ENCODE data around the gene CTAG1B. TPM values are rescaled to one million over a fixed set of nuclear protein-coding genes. Genes with fewer than 3 reads are reported as not detected.

Gene CTAG1B
- total RNA-seq, 4 donors from 2014 or later = 0.46 TPM; not detected in 3

DNA sequence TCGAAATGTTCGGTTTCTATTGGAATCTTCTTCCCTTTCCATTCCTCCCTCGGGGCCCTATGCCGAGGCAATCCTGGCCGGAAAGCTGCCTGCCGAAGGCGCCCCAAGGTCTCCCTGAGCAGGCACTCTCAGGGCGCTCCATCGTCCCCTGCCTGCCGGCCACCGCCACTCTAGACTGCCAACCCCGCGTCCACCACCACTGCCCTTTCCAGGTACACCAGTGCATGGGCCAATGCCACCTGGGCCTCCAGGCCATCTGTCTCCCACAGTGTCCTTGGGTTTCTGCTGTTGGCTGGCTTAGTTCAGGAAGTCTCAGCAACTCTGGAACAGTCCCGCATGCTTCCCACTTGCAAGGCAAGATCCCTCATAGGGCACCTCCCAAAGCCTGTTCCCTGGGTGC lies 19.6 kb downstream of the CTAG1B start:
- DNase-seq = no peak
- no peaks in the 10 kb centered on the region for H3K36me3 ChIP-seq
- intact Hi-C loops (cut with DNase I; ENCODE audit: low total_unique reads) = no loop called here
- H3K27me3 ChIP-seq = no peaks in the 10 kb centered on the region
- H3K27ac ChIP-seq = no peak overlapping the region
- TF ChIP-seq, protein P1, sequence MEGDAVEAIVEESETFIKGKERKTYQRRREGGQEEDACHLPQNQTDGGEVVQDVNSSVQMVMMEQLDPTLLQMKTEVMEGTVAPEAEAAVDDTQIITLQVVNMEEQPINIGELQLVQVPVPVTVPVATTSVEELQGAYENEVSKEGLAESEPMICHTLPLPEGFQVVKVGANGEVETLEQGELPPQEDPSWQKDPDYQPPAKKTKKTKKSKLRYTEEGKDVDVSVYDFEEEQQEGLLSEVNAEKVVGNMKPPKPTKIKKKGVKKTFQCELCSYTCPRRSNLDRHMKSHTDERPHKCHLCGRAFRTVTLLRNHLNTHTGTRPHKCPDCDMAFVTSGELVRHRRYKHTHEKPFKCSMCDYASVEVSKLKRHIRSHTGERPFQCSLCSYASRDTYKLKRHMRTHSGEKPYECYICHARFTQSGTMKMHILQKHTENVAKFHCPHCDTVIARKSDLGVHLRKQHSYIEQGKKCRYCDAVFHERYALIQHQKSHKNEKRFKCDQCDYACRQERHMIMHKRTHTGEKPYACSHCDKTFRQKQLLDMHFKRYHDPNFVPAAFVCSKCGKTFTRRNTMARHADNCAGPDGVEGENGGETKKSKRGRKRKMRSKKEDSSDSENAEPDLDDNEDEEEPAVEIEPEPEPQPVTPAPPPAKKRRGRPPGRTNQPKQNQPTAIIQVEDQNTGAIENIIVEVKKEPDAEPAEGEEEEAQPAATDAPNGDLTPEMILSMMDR (IDR thresholded peaks at IDR 0.05) = no peak
- no peak overlapping the region for H3K4me3 ChIP-seq
- no peaks in the 10 kb centered on the region for H3K4me1 ChIP-seq
- H3K9me3 ChIP-seq = no peaks in the 10 kb centered on the region

DNA sequence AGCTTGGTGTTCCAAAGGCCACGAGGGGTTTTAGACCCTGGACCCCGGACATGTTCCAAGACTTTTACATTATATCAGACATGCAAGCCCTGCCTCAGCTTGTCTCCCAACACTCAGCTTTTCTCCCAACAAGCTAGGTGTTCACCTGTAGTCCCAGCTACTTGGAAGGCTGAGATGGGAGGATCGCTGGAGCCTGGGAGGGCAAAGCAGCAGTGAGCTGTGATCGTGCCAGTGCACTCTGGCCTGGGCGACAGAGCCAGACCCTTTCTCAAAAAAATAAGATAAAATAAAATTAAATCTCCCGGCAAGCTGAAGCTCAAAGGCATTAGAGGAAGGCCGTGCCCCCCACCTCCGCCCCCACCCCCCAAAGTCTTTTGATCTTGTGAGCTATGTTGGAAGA lies 20.4 kb downstream of the CTAG1B start:
- Histone ChIP-seq H3K9me3 (no peaks in the 10 kb centered on the region), H3K4me1 (no peaks in the 10 kb centered on the region), H3K4me3 (no peak overlapping the region), H3K27ac (no peak overlapping the region), H3K36me3 (no peaks in the 10 kb centered on the region), H3K27me3 (no peaks in the 10 kb centered on the region)
- no peak for DNase-seq
- TF ChIP-seq, protein P1 (IDR thresholded peaks at IDR 0.05) = no peak
- TF ChIP-seq POLR2A (IDR thresholded peaks at IDR 0.05) = no peak
- intact Hi-C loops (cut with DNase I; ENCODE audit: low total_unique reads) = no loop called here

DNA sequence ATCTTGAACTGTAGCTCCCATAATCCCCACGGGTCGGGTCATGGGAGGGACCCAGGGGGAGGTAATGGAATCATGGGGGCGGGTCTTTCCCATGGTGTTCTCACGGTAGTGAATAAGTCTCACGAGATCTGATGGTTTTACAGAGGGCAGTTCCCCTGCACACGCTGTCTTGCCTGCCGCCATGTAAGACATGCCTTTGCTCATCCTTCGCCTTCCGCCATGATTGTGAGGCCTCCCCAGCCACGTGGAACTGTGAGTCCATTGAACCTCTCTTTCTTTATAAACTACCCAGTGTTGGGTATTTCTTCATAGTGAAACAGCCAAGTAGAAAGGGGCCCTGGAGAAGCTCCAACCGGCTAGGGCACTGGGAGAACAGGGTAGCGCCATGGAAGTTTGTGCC lies 21.9 kb downstream of the CTAG1B start:
- Histone ChIP-seq H3K4me1 (no peaks in the 10 kb centered on the region), H3K27ac (no peak overlapping the region), H3K9me3 (no peaks in the 10 kb centered on the region), H3K36me3 (no peaks in the 10 kb centered on the region), H3K4me3 (no peak overlapping the region), H3K27me3 (no peaks in the 10 kb centered on the region)
- DNase-seq = no peak
- intact Hi-C loops (cut with DNase I; ENCODE audit: low total_unique reads) = no loop called here
- TF ChIP-seq POLR2A (IDR thresholded peaks at IDR 0.05) = no peak
- TF ChIP-seq, protein P1 (IDR thresholded peaks at IDR 0.05) = no peak

DNA sequence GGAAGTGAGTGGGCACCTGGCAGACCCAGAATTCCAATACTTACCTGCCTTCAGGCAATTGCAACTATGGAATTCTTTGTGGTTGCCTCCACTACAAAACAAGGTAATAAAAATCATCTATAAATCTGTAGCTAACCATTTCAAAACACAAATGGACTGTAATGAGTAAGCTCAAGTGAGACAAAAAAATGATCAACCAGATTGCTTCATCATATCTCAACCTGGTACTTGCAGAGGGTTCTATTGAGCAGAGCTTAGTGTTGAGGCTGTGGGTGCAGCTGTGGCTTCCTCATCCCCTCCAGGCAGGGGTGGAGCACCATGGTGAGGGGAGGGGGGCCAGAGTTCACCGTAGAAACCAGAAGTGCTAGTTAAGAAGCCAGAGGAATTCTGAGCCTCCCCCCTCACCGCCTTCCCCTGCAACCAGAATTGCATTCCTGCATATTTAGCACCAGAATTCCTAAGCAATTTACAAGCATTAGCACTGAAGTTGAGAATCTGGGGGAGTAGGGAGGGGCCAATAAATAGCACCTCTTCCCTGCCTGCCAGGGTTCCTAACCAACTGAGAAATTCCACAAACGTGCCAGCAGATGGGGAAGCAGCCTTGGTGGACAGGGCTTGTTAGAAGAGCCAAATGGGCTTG lies 22.7 kb downstream of the CTAG1B start:
- no peak for TF ChIP-seq POLR2A (IDR thresholded peaks at IDR 0.05)
- TF ChIP-seq, protein P1 (IDR thresholded peaks at IDR 0.05) = no peak
- H3K27ac ChIP-seq = no peak overlapping the region
- intact Hi-C loops (cut with DNase I; ENCODE audit: low total_unique reads) = no loop called here
- no peak for DNase-seq
- H3K27me3 ChIP-seq = no peaks in the 10 kb centered on the region
- H3K4me3 ChIP-seq = no peak overlapping the region
- H3K36me3 ChIP-seq = no peaks in the 10 kb centered on the region
- no peaks in the 10 kb centered on the region for H3K4me1 ChIP-seq
- no peaks in the 10 kb centered on the region for H3K9me3 ChIP-seq

DNA sequence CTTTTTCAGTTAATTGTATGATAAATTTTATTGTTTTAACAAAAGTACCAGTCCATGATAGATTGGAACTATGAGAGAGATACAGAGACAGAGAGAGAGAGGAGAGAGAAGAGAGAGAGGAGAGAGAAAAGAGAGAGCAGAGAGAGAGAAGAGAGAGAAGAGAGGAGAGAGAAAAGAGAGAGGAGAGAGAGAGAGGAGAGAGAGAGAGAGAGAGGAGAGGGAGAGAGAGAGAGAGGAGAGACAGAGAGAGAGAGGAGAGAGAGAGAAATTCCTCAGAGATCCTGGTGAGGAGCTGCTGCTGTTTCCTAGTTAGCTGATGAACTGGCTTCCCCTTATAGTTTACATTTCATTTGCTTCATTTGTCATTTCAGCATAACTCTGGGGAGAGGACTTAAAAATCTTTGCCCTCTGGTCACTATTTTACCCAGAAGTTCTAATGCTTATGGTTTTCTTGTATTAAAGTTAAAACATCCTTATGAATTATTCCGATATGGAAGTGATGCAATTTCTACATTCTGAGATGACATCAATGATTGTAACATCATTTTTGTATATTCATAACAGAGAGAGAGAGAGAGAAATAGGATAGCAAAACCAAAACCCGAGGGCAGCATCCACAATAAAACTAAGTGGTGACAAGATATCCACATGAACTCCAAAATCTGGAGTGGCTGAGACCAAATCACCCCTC lies 23.4 kb downstream of the CTAG1B start:
- no peaks in the 10 kb centered on the region for H3K4me1 ChIP-seq
- no peaks in the 10 kb centered on the region for H3K9me3 ChIP-seq
- H3K4me3 ChIP-seq = no peak overlapping the region
- H3K36me3 ChIP-seq = no peaks in the 10 kb centered on the region
- H3K27me3 ChIP-seq = no peaks in the 10 kb centered on the region
- intact Hi-C loops (cut with DNase I; ENCODE audit: low total_unique reads) = no loop called here
- TF ChIP-seq, protein P1 (IDR thresholded peaks at IDR 0.05) = no peak
- TF ChIP-seq POLR2A (IDR thresholded peaks at IDR 0.05) = no peak
- DNase-seq = no peak
- H3K27ac ChIP-seq = no peak overlapping the region
